HepG2 (cell line): ENCODE measurements around the gene CIAO3. TPM values are rescaled to one million over a fixed set of nuclear protein-coding genes. Genes with fewer than 3 reads are reported as not detected.

ENCODE experiments used
- ADNP ChIP-seq: sonication (generic); formaldehyde crosslinking; IDR thresholded peaks from 2 replicates; pipeline ENCODE4 v1.4.0; 2020; ENCODE audit warnings: missing genetic modification reagents
- CAMTA2 ChIP-seq: sonication (generic); formaldehyde crosslinking; IDR thresholded peaks from 2 replicates; pipeline ENCODE4 v1.4.0; 2020; ENCODE audit warnings: mild to moderate bottlenecking, missing genetic modification reagents, borderline replicate concordance
- CHD4 ChIP-seq: fragments of 200-600 bp; sonication (generic); IDR thresholded peaks from 2 replicates; pipeline ENCODE4 v1.7.0; 2017; ENCODE audit warnings: mild to moderate bottlenecking, low read length, borderline replicate concordance
- EED ChIP-seq: sonication (generic); formaldehyde crosslinking; IDR thresholded peaks from 2 replicates; pipeline ENCODE4 v1.5.0; 2020; ENCODE audit warnings: mild to moderate bottlenecking, missing genetic modification reagents
- ELF1 ChIP-seq: sonication (generic); formaldehyde crosslinking; IDR thresholded peaks from 2 replicates; pipeline ENCODE4 v1.4.0; 2020; ENCODE audit warnings: missing genetic modification reagents
- FOSL2 ChIP-seq: sonication (generic); formaldehyde crosslinking; IDR thresholded peaks from 2 replicates; pipeline ENCODE4 v1.4.0; 2020; ENCODE audit warnings: missing genetic modification reagents
- HMGA1 ChIP-seq: sonication (generic); formaldehyde crosslinking; conservative IDR thresholded peaks from 2 replicates; pipeline ENCODE4 v1.4.0; 2020; ENCODE audit warnings: missing genetic modification reagents
- HNF4A ChIP-seq: sonication (generic); formaldehyde crosslinking; IDR thresholded peaks from 2 replicates; pipeline ENCODE4 v1.4.0; 2020; ENCODE audit warnings: missing genetic modification reagents
- IRF2 ChIP-seq: IDR thresholded peaks from 2 replicates; pipeline ENCODE4 v1.6.1; 2018; ENCODE audit warnings: missing genetic modification reagents, missing compliant biosample characterization
- JUND ChIP-seq: sonication (generic); formaldehyde crosslinking; IDR thresholded peaks from 2 replicates; pipeline ENCODE4 v1.8.0; 2022; ENCODE audit warnings: mild to moderate bottlenecking, missing genetic modification reagents
- KDM2A ChIP-seq: sonication (generic); formaldehyde crosslinking; IDR thresholded peaks from 2 replicates; pipeline ENCODE4 v1.4.0; 2020; ENCODE audit warnings: low read depth, missing genetic modification reagents, borderline replicate concordance
- KLF15 ChIP-seq: sonication (generic); formaldehyde crosslinking; IDR thresholded peaks from 2 replicates; pipeline ENCODE4 v1.8.1; 2023; ENCODE audit warnings: borderline replicate concordance, mild to moderate bottlenecking, inconsistent platforms, missing genetic modification reagents, mixed read lengths
- NFKB2 ChIP-seq: sonication (generic); formaldehyde crosslinking; IDR thresholded peaks from 2 replicates; pipeline ENCODE4 v1.4.0; 2020; ENCODE audit warnings: missing genetic modification reagents, borderline replicate concordance
- PLRG1 ChIP-seq: fragments of 450-650 bp; conservative IDR thresholded peaks from 2 replicates; pipeline ENCODE4 v1.6.1; 2016
- RBAK ChIP-seq: sonication (generic); formaldehyde crosslinking; IDR thresholded peaks from 2 replicates; pipeline ENCODE4 v1.5.1; 2020; ENCODE audit warnings: mild to moderate bottlenecking, missing genetic modification reagents
- SOX13 ChIP-seq, 3 experiments: fragments of 450-650 bp in 1 of 3; sonication (generic) in 1 of 3; formaldehyde crosslinking in 1 of 3; IDR thresholded peaks in 2 of 3; conservative IDR thresholded peaks in 1 of 3; 2 replicates each; pipeline versions ENCODE4 v1.5.0 to v1.6.1; 2016 to 2020; ENCODE audit warnings: antibody characterized with exemption in 1 of 3, mild to moderate bottlenecking in 1 of 3, missing compliant biosample characterization in 1 of 3, missing genetic modification reagents in 1 of 3, moderate library complexity in 1 of 3
- TARDBP ChIP-seq: sonication (generic); formaldehyde crosslinking; IDR thresholded peaks from 2 replicates; pipeline ENCODE4 v1.8.0; 2022; ENCODE audit warnings: mild to moderate bottlenecking, missing genetic modification reagents
- ZBTB38 ChIP-seq: sonication (generic); formaldehyde crosslinking; IDR thresholded peaks from 2 replicates; pipeline ENCODE4 v1.5.1; 2020; ENCODE audit warnings: mild to moderate bottlenecking, missing genetic modification reagents
- ZNF207 ChIP-seq: fragments of 450-650 bp; IDR thresholded peaks from 2 replicates; pipeline ENCODE4 v1.6.1; 2016; ENCODE audit warnings: antibody characterized with exemption, borderline replicate concordance
- ZNF598 ChIP-seq: sonication (generic); formaldehyde crosslinking; IDR thresholded peaks from 2 replicates; pipeline ENCODE4 v1.5.1; 2020; ENCODE audit warnings: mild to moderate bottlenecking, missing genetic modification reagents, borderline replicate concordance
- ZNF790 ChIP-seq: sonication (generic); formaldehyde crosslinking; IDR thresholded peaks from 2 replicates; pipeline ENCODE4 v1.8.0; 2022; ENCODE audit warnings: missing genetic modification reagents, mild to moderate bottlenecking, borderline replicate concordance
- ZSCAN29 ChIP-seq: sonication (generic); formaldehyde crosslinking; conservative IDR thresholded peaks from 2 replicates; pipeline ENCODE4 v1.4.0; 2020; ENCODE audit warnings: mild to moderate bottlenecking, missing genetic modification reagents
- polyA plus RNA-seq, 8 experiments: library from polyadenylated mRNA; depleted of rRNA in 3 of 8; stranded (reverse) in 7 of 8; unstranded in 1 of 8; fragments of >200 nt; fragmentation: Illumina TruSeq in 4 of 8; extraction: Trizol in 4 of 8; gene quantifications; 2 replicates each; pipeline versions ENCODE4 v1.2.1 to v1.2.3, GENCODE V29; 2011 to 2016; ENCODE audit warnings: low read depth in 4 of 8, missing spikeins in 1 of 8, mixed read lengths in 1 of 8; ENCODE audit not compliant: insufficient read depth in 1 of 8
- total RNA-seq, 5 experiments: library from RNA; depleted of rRNA; stranded (reverse); fragments of >200 nt; fragmentation: Illumina TruSeq; extraction: Trizol; gene quantifications; 2 replicates each; pipeline ENCODE4 v1.2.3, GENCODE V29; 2016; ENCODE audit warnings: low read depth in 1 of 5
- TF ChIP-seq, protein P1 (sequence below): sonication (generic); formaldehyde crosslinking; IDR thresholded peaks from 2 replicates; pipeline ENCODE4 v1.4.0; 2020; ENCODE audit warnings: missing genetic modification reagents
- TF ChIP-seq, protein P2 (sequence below): sonication (generic); formaldehyde crosslinking; IDR thresholded peaks from 2 replicates; pipeline ENCODE4 v1.4.0; 2020; ENCODE audit warnings: missing genetic modification reagents
- TF ChIP-seq, protein P3 (sequence below): sonication (generic); formaldehyde crosslinking; IDR thresholded peaks from 2 replicates; pipeline ENCODE4 v1.4.0; 2020; ENCODE audit warnings: missing genetic modification reagents

The CIAO3 gene
- total and polyA plus RNA-seq, 2 of the 13 experiments (the other 11 are each of a cell fraction or from before 2014, with no cell fraction given): 21.7 to 25.0 TPM

DNA sequence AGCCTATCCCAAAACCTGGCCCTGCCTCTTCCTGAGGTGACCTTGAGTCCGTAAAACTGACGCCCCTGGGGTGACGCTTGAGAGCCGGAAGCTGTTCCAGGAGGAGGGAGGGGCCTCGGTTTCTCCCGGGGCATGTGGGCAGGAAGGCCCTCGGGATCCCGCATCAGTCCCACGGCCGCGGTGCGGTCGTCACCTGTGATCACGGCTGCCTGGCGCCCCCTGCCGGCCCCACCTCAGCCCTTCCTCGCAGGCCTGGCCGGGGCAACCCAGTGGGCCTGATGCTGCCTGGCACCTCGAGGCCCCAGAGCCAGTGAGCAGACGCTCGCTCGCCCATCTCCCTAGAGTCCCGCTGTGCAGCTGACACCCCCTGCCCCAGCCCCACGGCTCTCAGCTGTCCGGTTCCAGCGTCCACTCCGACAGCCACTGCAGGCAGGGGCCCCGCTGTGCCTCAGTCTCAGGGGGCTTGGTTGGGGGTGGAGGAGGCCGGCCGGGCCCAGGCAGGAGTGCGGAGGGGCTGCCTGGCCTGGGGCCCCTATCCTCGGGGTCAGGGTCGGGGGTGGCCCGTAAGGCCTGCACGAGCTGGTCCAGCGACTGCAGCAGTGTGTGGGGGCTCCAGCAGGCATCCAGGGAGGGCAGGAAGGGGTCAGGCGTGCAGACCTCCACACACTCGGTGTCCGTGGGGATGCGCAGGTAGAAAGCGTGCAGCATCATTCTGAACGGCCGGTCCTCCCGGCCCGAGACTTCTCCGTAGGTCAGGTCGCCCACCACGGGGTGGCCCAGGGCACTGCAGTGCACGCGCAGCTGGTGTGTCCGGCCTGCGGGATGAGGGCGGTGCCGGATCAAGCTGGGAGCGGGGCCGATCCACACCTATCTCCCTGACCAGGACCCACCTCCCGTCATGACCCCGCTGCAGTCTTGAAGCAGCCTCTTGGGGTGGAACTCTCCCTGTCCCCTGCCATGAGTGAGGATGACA, 45.1 kb upstream of the CIAO3 start (continued):
- TF ChIP-seq SOX13 (IDR thresholded peaks at IDR 0.05) (no peak), SOX13 (CRISPR knock-in tag; conservative IDR thresholded peaks at IDR 0.05 in 1 of 2, IDR thresholded peaks at IDR 0.05 in 1 of 2) (no peak), JUND (CRISPR knock-in tag) (no peak), IRF2 (0 out of 2 replicates have a peak, but pooled peaks have one; percentile 22), NFKB2 (CRISPR knock-in tag) (peak; percentile 45; the same call in 1 of the 2 replicates), ZNF207 (no peak), EED (CRISPR knock-in tag) (no peak), CHD4 (no peak), ELF1 (CRISPR knock-in tag) (no peak), TARDBP (CRISPR knock-in tag) (no peak), KDM2A (peak; percentile 75; the same call in 1 of the 2 replicates), FOSL2 (CRISPR knock-in tag) (peak; percentile 36; the same call in 1 of the 2 replicates), ZNF598 (0 out of 2 replicates have a peak, but pooled peaks have one; percentile 22), ZBTB38 (0 out of 2 replicates have a peak, but pooled peaks have one; percentile 57), PLRG1 (no peak), ADNP (CRISPR knock-in tag) (no peak), ZSCAN29 (no peak), HNF4A (CRISPR knock-in tag) (no peak), CAMTA2 (no peak), RBAK (no peak), HMGA1 (CRISPR knock-in tag) (no peak), KLF15 (CRISPR knock-in tag) (no peak), ZNF790 (CRISPR knock-in tag) (no peak)
- TF ChIP-seq, protein P1, sequence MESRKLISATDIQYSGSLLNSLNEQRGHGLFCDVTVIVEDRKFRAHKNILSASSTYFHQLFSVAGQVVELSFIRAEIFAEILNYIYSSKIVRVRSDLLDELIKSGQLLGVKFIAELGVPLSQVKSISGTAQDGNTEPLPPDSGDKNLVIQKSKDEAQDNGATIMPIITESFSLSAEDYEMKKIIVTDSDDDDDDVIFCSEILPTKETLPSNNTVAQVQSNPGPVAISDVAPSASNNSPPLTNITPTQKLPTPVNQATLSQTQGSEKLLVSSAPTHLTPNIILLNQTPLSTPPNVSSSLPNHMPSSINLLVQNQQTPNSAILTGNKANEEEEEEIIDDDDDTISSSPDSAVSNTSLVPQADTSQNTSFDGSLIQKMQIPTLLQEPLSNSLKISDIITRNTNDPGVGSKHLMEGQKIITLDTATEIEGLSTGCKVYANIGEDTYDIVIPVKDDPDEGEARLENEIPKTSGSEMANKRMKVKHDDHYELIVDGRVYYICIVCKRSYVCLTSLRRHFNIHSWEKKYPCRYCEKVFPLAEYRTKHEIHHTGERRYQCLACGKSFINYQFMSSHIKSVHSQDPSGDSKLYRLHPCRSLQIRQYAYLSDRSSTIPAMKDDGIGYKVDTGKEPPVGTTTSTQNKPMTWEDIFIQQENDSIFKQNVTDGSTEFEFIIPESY (CRISPR knock-in tag): peak; percentile 89
- TF ChIP-seq, protein P2, sequence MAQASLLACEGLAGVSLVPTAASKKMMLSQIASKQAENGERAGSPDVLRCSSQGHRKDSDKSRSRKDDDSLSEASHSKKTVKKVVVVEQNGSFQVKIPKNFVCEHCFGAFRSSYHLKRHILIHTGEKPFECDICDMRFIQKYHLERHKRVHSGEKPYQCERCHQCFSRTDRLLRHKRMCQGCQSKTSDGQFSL: no peak
- TF ChIP-seq, protein P3, sequence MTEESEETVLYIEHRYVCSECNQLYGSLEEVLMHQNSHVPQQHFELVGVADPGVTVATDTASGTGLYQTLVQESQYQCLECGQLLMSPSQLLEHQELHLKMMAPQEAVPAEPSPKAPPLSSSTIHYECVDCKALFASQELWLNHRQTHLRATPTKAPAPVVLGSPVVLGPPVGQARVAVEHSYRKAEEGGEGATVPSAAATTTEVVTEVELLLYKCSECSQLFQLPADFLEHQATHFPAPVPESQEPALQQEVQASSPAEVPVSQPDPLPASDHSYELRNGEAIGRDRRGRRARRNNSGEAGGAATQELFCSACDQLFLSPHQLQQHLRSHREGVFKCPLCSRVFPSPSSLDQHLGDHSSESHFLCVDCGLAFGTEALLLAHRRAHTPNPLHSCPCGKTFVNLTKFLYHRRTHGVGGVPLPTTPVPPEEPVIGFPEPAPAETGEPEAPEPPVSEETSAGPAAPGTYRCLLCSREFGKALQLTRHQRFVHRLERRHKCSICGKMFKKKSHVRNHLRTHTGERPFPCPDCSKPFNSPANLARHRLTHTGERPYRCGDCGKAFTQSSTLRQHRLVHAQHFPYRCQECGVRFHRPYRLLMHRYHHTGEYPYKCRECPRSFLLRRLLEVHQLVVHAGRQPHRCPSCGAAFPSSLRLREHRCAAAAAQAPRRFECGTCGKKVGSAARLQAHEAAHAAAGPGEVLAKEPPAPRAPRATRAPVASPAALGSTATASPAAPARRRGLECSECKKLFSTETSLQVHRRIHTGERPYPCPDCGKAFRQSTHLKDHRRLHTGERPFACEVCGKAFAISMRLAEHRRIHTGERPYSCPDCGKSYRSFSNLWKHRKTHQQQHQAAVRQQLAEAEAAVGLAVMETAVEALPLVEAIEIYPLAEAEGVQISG (CRISPR knock-in tag): no peak
